GM19238 (cell line): ENCODE results near the gene CSMD2.

Source experiments
- DNase-seq: peaks from one replicate; pipeline ENCODE4 v3.0.0; 2011; ENCODE audit warnings: low spot score; ENCODE audit not compliant: insufficient read length

The CSMD2 gene

DNA sequence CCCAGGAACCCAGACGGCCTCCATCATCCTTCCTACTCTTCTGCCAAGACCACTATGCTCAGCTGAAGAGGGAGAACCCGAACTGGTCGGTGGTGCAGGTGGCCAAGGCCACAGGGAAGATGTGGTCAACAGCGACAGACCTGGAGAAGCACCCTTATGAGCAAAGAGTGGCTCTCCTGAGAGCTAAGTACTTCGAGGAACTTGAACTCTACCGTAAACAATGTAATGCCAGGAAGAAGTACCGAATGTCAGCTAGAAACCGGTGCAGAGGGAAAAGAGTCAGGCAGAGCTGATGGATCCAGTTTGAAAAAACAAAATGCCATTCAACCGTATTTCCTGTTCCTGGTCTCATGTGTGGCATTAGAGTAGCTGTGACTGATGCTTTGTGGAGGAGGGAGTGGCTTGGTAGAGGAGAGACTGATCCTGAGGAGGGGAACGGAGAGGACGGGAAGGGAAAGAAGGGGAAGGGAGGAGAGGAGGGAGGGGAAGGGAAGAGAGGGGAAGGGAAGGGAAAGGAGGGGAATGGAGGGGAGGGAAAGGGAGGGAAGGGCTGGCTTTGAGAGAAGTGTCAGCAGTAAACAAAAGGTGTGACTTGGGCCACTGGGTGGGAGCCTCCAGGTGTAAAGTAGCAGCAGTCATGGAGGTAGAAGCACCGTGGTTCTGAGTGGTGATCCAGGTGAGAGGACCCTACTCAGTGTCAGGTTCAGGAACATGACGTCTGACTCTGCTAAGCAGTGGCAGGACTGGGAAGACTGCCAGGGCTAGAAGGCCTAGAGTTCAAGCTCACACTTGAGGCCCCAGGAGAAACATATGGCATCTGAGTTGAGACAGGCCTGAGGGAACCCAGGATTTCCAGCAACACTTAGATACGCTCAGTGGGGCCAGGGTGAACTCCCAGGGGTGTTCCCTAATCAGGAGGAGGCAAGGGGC, 300.3 kb downstream of the CSMD2 start:
- no peak for DNase-seq

DNA sequence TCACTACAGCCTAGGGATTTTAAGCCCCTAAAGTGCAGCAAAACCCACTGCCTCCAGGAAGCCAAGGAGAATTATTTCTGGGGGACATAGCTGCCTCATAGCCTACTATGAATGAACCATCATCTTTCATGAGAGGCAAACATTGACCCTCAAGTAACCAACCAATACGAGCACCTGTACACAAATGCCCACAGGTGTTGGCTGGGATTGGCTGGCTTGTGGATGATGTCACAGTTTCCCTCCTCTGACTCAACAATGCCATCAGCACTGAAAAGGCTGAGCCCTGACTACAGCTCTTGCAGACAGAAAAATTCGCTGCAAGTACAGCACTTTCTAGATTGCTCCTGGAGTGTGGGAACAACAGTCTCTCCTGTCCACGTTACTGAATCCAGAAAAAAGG, 301.3 kb downstream of the CSMD2 start, which contains the start of gene HMGB4:
HMGB4 (plus strand) TSS at position 301 of the 400 bp plus-strand sequence. CDS start 113 bp downstream, outside the sequence.
- no peak for DNase-seq

GRCh38 chr1:33860671-33861070, 304.4 kb downstream of the CSMD2 start:
- DNase-seq, result no peak

DNA sequence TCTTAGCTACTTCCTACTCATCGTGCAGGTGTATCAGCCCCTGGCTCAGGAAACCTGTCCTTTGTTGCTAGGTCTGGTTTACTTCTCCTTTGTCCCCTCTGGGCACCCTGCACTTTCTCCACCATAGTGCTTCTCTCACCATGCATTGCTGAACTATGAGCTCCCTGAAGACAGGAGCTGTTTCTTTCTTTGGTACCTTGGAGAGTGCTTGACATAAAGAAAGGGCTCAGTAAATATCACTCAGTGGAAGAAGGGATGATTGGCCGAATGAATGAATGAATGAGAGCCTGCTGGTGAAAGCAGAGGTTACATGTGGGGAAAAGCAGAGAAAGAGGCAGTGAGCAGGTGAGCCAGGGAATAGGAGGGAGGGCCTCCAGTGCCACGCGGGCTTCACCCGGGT, 310.9 kb downstream of the CSMD2 start:
- DNase-seq, result no peak

GRCh38 chr1:33853431-33853830, 311.6 kb downstream of the CSMD2 start:
- DNase-seq, result no peak

- no peak for DNase-seq
These were observed 312.3 kb downstream of the CSMD2 start for GRCh38 chr1:33852711-33853110.

DNA sequence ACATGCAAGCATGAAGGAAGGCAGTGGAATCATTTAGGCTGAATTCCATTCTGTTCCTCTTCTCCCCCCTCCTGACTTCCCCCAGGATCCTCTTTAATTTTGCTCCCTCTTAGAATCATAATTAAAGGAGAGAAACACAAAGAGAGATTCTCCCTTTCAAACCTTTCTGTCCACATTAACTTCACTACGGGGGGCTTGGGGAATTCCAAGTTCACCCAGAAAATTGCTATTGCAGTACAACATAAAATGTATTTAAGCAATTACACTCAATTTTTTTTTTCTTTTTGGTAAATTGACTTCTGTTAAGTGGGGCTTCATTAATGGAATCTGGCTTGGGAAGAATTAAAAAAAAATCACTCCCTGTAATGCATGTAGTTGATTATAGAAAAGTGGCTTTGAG, 314.5 kb downstream of the CSMD2 start:
- DNase-seq, result no peak

DNA sequence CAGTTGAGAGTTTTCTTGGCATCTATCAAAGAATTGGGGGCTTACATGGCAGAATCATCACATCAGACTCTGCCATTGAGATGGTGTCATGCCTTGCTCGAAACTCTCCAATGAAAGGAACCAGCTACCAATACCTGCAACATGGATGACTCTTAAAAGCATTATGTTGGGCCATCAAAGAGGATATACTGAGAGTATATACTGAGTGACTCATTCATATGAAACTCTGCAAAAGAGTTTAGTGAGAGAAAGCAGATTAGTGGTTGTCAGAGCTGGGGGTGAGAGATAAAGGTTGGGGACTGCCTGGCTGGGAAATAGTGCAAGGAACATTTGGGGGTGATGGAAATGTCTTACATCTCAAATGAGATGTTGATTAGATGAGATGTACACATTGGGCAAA, 315.8 kb downstream of the CSMD2 start:
- DNase-seq, result no peak

DNA sequence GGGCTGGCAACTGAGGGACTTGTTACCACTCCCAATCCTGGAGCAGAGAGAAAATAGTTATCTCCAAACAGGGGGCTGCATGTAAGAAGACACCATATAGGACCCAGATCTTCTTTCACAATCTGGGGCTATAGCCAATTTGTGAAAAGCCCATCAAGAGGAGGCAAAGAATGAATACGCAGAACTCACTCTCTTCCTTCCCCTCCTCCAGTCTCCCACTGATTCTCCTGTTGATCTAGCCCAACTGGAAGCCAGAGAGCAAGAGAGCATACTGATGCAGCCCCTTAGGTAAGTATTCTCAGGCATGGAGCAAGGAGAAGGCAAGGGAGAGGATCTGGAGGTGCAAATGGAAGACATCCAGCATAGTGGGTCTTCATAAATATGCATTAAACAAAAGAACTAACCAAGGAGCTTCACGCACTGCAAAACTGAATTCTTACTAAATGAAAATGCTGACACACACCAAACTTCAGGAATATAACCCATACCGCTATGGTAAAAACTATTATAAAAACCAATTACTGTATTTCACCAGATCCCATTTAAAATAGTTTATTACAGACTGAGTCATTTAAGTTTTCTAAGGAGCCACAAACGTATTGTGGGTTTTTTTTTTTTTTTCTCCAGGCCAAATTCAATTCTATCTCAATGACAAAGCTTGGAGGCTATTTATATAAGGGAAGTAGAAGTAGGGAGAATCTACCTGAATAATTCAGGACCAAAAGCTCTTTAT, 316.7 kb downstream of the CSMD2 start:
- DNase-seq, result no peak

DNA sequence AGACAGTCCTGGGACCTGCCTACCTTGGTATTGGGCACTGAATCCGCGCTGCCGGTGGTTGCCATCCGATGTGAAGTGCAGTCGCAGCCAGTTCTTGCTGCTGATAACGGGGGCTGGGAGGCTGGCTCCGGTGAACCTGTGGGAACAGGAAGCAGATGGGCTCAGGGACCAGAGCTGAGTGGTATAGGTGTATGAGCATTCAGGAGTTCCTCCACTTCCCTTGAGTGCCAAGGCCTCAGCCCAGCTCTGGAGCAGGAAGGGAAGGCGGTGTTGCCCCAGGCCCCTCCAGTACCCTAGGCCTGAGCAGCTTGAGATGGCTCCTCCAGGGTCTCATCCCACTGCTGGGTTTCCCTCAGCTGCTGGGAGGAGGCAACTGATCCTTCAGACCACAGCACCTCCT, 318.2 kb downstream of the CSMD2 start:
- DNase-seq, result no peak

DNA sequence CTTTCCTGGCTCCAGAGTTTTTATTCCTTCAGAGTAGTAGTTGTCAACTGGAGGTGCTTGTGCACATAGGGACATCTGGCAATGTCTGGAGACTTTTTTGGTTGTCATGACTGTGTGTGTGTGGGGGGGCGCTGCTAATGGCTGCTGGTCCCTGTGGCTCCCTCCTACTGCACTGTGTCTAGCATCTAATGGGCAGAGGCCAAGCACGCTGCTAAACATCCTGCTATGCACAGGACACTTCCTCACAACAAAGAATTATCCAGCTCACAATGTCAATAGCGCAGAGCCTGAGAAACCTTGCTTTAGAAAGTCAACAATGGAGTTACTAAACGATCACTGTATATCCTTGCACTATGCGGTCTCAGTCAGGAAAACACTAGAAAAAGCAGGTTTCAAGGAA, 320.9 kb downstream of the CSMD2 start:
- no peak for DNase-seq

- DNase-seq, result no peak
These were observed 322.7 kb downstream of the CSMD2 start for GRCh38 chr1:33842348-33842747.

GRCh38 chr1:33841494-33841893, 323.5 kb downstream of the CSMD2 start:
- no peak for DNase-seq

- DNase-seq, result no peak
These were observed 327.4 kb downstream of the CSMD2 start for GRCh38 chr1:33837635-33838034.

DNA sequence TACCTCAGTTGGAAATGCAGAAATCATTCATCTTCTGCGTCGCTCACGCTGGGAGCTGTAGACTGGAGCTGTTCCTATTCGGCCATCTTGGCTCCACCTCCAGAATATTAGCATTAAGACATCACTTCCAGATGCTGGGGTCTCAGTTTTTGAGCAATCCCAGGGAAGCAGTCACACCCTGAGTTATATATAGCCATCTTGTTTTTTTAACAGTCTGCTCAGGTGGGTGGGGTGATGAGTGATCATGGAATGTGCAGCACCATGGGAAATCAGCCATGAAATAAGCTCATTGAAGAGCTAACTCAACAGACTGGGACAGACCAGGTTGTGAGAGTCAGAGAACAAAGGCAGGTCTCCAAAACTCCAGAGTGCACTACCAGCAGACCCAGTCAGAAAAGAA, 328.1 kb downstream of the CSMD2 start:
- DNase-seq, result no peak

DNA sequence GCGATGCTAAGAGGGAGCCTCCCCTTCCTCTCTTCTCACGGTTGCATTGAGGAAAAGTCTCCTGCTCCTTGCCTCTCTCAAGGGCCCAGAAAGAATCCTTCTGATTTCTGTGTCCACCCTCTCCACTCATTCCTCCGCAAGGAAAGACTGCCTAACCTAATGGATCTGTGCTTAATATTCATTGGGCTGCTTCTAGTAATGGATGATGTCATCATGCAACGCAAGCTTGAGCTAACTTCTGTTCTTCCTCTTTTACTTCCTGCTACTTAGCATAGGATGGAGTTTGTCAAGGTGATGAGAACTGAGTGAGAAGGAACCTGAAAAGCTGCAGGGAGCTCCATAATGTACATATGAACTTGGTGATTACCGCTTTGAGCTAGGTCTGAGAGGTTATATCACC, 336.4 kb downstream of the CSMD2 start:
- DNase-seq, result no peak

DNA sequence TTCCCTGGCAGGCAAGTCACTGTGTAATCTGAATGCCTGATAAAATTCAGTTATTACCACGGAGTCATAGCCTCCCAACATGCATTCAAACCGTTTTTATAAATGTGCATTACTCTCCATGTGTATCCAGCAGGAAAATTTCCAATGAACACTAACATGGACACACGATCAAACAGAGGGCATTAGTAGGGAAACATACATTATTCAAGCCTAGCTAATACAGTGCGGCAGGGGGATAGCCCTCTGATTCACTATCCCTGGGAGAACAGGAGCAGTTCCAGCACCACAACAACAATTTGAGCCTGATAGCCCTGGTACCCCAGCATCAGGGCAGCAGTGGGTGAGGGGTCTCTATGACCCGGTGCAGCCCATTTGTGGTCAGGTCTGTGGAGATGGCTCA, 337.0 kb downstream of the CSMD2 start:
- no peak for DNase-seq

GRCh38 chr1:33826711-33827110, 338.3 kb downstream of the CSMD2 start:
- no peak for DNase-seq

DNA sequence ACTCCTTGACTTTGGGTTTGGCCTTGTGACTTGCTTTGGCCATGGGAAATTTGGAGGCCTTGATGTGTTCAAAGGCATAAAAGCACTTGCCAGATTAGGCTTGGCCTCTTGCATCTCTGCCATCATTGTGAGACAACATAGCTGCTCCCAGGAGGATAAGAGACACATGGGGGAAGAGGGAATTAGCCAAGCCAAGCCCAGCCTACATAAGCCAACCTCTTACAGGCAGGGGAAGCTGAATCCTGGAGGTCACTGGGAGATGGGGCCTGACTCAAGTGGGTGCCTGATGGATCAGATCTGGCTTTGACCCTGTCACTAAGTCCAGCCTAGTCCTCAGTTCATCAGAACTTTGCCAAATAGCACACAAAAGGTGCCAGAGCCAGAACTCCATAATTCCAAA, 338.7 kb downstream of the CSMD2 start:
- DNase-seq, result no peak

DNA sequence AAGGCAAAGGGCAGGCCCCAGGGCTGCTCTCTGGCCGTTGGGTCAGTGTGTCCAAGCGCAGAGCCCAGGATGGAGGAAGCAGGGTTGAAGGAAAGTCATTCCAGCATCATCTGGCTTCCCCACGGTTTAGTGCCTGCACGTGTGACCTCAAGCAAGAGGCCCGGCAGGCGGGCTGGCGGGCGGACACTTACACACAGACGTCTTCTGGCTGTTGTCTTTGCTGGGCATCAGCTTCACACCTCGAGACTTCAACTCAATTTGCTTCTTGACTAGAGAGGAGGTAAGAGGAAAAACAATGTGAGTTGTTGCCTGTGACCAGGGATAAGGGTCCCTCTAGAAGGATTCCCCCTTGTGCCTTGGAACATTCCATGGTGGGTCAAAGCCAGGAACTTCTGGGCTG, 339.5 kb downstream of the CSMD2 start:
- DNase-seq, result no peak

- DNase-seq, result no peak
These were observed 340.1 kb downstream of the CSMD2 start for GRCh38 chr1:33824971-33825370.

GRCh38 chr1:33824321-33824720, 340.7 kb downstream of the CSMD2 start:
- DNase-seq, result no peak

DNA sequence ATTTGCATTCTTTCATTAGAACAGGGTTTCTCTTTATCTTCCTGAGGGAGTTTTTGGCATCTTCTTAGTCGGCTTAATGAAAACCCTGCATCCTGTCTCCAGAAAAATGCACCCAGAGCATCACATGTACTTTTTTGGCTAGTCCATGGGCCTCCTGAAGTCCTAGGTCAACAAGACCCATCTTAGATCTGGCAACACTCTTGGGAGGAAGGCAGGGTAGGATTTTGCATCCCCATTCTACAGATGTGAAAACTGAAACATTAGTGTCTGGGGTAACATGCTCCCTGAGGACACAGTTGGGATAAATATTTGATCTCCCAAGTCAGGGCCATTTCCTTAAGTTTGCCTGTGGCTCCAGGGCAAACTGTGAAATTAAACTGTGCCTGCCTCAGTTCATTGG, 341.2 kb downstream of the CSMD2 start:
- no peak for DNase-seq
